Measurements from ENCODE around the gene CHTF8. TPM values are rescaled to one million over a fixed set of nuclear protein-coding genes. Genes with fewer than 3 reads are reported as not detected.
A peak's percentile ranks its signal among the peaks of the same experiment; 100 is the strongest.

CHTF8 gene, protein sequence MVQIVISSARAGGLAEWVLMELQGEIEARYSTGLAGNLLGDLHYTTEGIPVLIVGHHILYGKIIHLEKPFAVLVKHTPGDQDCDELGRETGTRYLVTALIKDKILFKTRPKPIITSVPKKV
- total RNA-seq = 136 and 145 TPM in 2 replicates

DNA sequence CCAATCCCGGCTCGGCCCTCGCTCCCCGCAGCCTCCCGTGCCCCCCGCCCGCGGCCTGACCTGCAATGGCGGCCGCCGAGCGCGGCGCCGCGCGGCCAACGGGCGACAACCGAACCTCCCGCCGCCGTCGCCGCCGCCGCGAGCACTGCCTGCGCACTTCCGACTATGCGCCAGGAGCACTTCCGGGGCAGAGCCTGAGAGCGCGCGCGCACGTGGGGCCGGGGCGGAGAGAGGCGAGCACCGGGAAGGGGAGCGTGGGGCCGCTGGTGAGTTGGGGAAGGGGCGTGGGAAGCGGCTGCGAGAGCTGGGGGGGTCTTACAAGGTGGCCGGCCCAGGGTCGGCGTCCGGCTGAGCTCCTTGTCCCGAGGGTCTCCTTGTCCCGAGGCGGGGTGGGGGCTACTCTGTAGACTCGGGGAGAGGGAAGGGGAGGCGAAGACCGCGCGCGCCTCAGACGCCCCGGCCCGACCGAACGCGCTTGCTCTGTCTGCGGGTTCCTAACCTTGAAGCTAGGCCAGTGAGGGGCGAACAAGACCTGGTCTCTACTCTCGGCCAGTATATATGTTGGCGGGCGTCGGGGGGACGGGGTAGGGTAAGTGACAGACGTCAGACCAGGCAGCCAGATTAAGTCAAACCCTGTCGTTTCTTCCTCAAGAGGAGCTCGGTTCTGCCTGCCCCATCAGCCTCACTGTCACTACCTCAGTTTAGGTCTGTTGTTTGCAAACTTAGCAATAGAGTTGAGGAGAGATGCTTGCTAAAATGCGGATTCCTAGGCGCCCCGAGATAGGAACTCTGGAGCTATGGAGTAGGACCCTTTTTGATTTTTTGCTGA, at the start of gene CHTF8, which contains the start of gene UTP4:
TSS of gene CHTF8 (minus strand) at position 165 of the 829 bp plus-strand sequence. CDS start 11,130 bp downstream, outside the sequence.
TSS of gene UTP4 (plus strand) at position 226 of the 829 bp plus-strand sequence. CDS start 811 bp downstream, outside the sequence.
- DNase-seq (ENCODE audit: low read depth) = peak; percentile 29
- Histone ChIP-seq H3K27me3 (ENCODE audit: control insufficient read depth, insufficient read depth, low read length) (no peaks in the 10 kb centered on the region), H3K4me3 (ENCODE audit: low read depth, low read length) (peak within 1 kb of the TSS; percentile 98), H3K36me3 (ENCODE audit: control insufficient read depth, insufficient read depth, low read length) (no peaks in the 10 kb centered on the region)
- TF ChIP-seq, protein P1, sequence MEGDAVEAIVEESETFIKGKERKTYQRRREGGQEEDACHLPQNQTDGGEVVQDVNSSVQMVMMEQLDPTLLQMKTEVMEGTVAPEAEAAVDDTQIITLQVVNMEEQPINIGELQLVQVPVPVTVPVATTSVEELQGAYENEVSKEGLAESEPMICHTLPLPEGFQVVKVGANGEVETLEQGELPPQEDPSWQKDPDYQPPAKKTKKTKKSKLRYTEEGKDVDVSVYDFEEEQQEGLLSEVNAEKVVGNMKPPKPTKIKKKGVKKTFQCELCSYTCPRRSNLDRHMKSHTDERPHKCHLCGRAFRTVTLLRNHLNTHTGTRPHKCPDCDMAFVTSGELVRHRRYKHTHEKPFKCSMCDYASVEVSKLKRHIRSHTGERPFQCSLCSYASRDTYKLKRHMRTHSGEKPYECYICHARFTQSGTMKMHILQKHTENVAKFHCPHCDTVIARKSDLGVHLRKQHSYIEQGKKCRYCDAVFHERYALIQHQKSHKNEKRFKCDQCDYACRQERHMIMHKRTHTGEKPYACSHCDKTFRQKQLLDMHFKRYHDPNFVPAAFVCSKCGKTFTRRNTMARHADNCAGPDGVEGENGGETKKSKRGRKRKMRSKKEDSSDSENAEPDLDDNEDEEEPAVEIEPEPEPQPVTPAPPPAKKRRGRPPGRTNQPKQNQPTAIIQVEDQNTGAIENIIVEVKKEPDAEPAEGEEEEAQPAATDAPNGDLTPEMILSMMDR (IDR thresholded peaks at IDR 0.05; ENCODE audit: insufficient read depth, low read length, poor library complexity, severe bottlenecking) = no peak

DNA sequence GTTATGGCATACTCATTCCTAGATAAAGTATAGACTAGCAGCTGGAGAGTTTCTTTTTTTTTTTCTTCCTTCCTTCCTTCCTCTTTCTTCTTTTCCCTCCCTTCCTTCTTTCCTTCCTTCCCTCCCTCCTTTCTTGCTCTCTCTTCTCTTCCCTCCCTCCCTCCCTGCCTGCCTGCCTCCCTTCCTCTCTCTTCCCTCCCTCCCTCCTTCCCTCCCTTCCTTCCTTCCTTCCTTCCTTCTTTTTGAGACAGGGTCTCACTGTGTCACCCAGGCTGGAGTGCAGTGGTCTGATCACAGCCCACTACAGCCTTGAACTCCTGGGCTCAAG, 47.6 kb upstream of the CHTF8 start:
- no peak for DNase-seq (ENCODE audit: low read depth)
- Histone ChIP-seq H3K36me3 (ENCODE audit: control insufficient read depth, insufficient read depth, low read length) (no peaks in the 10 kb centered on the region), H3K4me3 (ENCODE audit: low read depth, low read length) (no peak overlapping the region), H3K27me3 (ENCODE audit: control insufficient read depth, insufficient read depth, low read length) (no peaks in the 10 kb centered on the region)
- TF ChIP-seq, protein P1 (IDR thresholded peaks at IDR 0.05; ENCODE audit: insufficient read depth, low read length, poor library complexity, severe bottlenecking) = no peak

DNA sequence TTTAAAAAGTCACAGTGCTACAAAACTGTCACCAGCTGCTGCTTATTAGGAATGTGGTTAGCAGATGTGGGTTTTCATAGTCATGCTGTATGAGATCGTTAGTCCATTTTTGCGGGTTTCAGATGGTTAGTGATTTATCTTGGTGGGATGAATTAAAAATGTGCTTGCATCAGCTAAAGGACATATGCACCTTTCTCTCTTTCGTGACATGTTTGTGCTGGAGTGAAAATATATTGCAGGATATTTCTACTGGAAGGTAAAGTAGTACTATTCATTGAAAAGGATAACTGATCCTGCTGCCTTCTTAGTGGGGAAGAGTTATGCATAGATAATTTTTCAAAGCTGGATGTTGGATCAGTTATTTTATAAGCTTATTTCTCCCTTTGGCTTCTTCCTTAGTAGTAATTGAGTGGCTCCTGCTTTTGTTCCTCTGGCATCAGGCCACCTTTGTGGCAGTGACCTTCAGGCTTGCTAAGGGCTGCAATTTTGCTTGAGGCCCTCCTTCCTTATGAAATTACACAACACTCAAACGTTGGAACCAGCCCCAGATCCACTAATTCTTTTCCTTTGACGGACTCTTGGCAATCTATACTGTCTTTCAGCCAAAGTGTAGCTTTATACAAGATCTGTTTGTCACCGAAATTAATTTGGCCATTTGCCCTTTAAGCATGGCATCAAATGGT, 47.1 kb upstream of the CHTF8 start:
- no peak for DNase-seq (ENCODE audit: low read depth)
- no peaks in the 10 kb centered on the region for H3K36me3 ChIP-seq (ENCODE audit: control insufficient read depth, insufficient read depth, low read length)
- H3K4me3 ChIP-seq (ENCODE audit: low read depth, low read length) = no peak overlapping the region
- TF ChIP-seq, protein P1 (IDR thresholded peaks at IDR 0.05; ENCODE audit: insufficient read depth, low read length, poor library complexity, severe bottlenecking) = no peak
- H3K27me3 ChIP-seq (ENCODE audit: control insufficient read depth, insufficient read depth, low read length) = no peaks in the 10 kb centered on the region

DNA sequence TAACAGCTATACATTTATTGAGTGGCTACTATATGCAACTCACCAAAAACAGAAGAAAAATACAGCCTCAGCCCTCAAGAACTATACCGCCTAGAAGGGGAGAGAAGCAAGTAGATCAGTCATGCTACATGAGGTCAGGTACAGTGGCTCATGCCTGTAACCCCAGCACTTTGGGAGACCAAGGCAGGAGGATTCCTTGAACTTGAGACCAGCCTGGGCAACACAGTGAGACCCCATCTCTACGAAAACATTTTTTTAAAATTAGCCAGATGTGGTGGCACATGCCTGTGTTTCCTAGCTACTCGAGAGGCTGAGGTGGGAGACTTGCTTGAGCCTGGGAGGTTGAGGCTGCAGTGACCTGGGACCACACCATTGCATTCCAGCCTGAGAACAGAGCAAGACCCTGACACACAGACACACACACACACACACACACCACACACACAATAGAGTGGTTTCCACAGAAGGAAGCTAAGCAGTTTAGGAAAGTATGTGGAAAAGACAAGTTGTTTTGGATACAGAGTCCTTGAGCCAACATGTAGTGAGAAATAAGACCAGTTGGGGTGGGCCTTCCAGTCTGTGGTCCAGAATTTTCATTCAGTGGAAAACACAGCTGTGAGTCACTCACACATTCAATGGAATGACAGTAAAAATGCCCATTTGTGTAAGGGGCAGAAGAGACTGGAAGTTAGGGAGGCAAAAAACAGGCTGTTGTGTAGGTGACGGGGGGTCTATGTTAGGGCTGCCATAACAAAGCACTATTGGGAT, 43.8 kb upstream of the CHTF8 start:
- DNase-seq (ENCODE audit: low read depth) = no peak
- TF ChIP-seq, protein P1 (IDR thresholded peaks at IDR 0.05; ENCODE audit: insufficient read depth, low read length, poor library complexity, severe bottlenecking) = no peak

DNA sequence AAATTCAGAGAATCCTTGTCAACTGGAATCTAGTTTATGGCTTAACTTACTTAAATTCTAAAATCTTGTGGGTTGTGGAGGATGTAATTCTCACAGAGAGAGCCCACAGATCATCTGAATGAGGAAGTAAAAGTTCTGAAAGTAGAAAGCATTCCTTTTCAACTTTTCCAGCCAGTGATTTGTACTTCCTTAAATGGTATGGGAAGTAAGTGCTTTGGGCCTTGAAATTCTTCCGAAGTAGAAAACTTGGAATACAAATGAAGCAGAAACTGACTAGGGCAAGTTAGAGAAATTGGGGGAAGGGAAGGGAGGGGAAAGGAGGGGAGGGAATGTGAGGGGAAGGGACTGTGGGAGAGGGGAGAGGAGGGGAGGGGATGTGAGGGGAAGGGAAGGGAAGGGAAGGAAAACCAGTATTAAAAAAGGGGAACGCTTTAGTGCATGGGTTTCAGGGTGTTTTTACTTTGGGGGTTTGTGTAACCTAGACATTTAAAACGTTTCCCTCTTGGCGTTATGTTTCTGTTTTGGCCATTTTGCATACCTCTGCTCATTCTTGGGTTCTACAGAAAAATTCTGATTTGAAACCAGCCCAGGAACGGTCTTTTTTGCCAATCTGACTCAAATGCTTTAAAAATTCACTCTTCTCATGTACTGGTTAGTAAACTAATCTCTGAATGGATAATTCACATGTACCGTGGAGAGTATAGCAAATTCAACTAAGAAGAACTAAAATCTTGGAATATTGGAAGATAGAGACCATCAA, 39.1 kb upstream of the CHTF8 start:
- TF ChIP-seq, protein P1 (IDR thresholded peaks at IDR 0.05; ENCODE audit: insufficient read depth, low read length, poor library complexity, severe bottlenecking) = no peak
- DNase-seq (ENCODE audit: low read depth) = peak; percentile 76
- H3K4me3 ChIP-seq (ENCODE audit: low read depth, low read length) = no peak overlapping the region
- H3K36me3 ChIP-seq (ENCODE audit: control insufficient read depth, insufficient read depth, low read length) = peaks cover 2% of the 10 kb centered on the region
- H3K27me3 ChIP-seq (ENCODE audit: control insufficient read depth, insufficient read depth, low read length) = no peaks in the 10 kb centered on the region

More for the DNA sequence above, 43.8 kb upstream of the CHTF8 start:
- Histone ChIP-seq H3K27me3 (ENCODE audit: control insufficient read depth, insufficient read depth, low read length) (no peaks in the 10 kb centered on the region), H3K36me3 (ENCODE audit: control insufficient read depth, insufficient read depth, low read length) (no peaks in the 10 kb centered on the region), H3K4me3 (ENCODE audit: low read depth, low read length) (no peak overlapping the region)

All from kidney epithelial cell (primary cell).